Stimulated activated CD4-positive, alpha-beta T cell treated with anti-CD3 and anti-CD28 coated beads, TNF-alpha, amount 100 ng/mL, for 1 hour (primary cell): ENCODE data around the gene HSFX3.
"Not testable (repeated sequence)": the region's sequence is repeated elsewhere in the genome, so short reads cannot be mapped to it uniquely, and the experiment has no call there.

Experiments used
- DNase-seq, 3 donors: peaks; one replicate each; pipeline ENCODE4 v3.0.0-alpha.2; 2020; ENCODE audit warnings: low read depth in 3 of 3, low spot score in 1 of 3

Gene HSFX3

DNA sequence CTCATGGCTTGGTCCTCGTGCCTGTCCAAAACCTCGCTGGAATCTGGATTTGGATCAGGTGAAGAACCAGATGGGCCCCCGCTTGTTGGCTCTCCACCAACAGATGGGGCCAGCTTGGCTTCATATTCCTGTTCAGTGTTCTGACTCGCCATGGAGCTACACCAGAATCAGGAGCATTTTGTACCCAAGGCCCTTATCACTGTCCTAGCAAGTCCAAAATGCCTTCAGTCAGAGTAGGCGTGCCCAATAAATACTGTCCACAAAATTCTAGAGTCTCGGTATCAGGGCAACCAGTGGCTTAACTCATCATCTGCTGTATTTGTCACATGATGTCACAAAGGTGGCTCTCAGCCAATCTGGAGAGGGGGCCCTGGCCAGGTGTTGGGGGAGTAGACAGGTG lies at the start of gene HSFX3:
HSFX3 (minus strand) TSS at position 224 of the 400 bp plus-strand sequence; CDS start at position 152, 72 bp downstream.
- not testable (repeated sequence) for DNase-seq

GRCh38 chrX:149598603-149599002 lies 48.9 kb upstream of the HSFX3 start:
- not testable (repeated sequence) for DNase-seq

DNA sequence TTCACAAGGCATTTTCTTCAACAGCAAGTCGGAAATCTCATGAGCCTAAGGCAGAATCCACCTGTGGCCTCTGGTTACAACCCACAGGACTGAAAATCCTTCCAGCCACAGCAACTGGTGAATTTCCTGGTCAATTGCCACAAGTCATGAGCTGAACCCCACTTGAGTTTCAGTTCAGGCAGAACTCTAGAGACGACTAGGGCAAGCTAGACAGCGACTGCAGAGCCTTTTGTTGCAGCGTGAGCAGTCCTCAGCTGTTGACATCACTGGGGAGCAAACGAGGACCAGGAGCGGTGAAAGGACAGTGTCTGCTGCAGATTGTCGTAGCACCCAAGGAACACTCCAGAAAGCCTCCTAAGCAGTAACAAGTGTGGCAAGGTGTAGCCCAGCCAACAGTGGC lies 46.2 kb upstream of the HSFX3 start:
- not testable (repeated sequence) for DNase-seq

DNA sequence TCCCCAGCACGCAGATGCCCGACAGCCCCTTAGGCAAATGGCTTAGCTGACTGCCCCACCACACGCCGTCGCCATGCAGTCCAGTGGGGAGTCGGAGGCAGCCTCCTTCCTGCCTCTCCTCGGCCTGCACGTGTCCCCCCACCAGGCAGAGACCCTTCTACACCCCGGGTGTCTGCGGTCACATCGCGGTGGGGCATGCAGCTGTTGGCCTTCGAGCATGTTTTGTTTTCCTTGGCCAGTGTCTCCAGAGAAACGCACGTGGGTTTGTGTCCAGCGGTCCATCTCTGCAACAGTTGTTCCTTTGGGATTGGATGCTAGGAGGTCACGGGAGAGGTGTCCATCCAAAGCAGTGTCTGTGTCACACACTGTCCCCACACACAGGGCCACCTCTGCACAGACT lies 45.5 kb upstream of the HSFX3 start, which contains the start of gene HSFX2:
HSFX2 (minus strand) TSS at position 101 of the 400 bp plus-strand sequence. CDS start 614 bp downstream, outside the sequence.
- not testable (repeated sequence) for DNase-seq

DNA sequence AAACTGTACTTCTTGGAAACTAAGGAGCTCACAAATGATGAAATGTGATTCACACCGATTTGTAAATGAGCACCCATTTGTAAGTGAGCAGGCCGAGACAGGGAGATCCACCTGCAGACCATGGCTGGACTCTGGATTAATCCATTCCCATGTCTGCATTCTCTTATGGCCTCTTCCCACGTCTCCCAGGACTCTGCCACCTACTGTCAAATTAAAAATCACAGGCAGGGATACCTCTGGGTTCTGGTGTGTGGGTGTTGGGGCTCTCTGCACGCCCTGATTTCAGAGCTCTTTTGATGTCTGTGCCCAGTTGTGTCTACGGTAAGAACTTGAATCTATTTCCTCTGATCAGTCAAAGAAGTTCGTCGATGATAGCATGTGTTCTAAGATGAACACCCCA lies 41.3 kb upstream of the HSFX3 start:
- DNase-seq: not testable (repeated sequence)

GRCh38 chrX:149587359-149587758 lies 37.6 kb upstream of the HSFX3 start, which contains the start of gene MAGEA9B:
Gene MAGEA9B, minus strand, starts transcription at chrX:149587459. Its CDS starts 4,280 bp downstream, at chrX:149583179.
- DNase-seq: not testable (repeated sequence)

DNA sequence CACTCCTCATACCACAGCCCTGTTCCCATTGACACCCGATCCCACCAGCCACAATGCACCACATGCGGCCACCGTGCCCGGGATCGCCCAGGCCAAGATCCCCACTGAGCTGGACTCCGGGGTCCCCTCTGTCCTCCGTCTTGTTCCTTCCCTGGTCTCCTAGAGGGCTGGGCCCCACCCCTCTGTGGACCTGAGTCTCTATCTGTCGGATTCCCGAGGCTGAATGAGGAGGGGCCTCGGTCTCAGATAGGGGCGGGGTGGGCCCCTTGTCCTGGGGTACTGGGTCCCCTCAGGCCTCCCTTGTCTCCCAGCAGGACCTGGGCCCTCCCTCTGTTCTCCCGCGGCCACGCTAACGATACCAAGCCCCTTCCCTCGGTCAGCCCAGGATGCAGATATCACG lies 35.9 kb upstream of the HSFX3 start:
- DNase-seq: not testable (repeated sequence)

- DNase-seq: not testable (repeated sequence)
Observed at GRCh38 chrX:149573456-149573855, 23.7 kb upstream of the HSFX3 start.

DNA sequence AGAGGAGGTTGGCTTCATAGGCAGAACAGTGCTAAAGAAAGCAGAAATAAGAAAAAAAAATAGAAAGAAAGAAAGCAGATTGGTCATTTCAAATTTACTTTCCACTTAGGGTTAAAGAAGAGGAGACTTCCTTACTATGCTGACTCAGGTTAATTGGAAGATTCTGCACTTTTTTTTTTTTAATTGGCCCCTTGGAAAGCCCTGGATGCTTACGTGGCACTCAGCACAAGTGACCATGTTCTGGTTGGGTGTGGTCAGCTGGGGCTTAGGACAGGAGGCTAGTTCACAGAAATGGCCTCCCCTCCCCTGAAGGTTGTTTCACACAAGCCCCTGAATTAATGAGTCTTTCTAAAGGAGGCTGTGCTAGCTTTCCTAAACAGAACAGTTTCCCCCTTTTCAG lies 23.0 kb upstream of the HSFX3 start:
- DNase-seq: no peak

GRCh38 chrX:149571770-149572169 lies 22.0 kb upstream of the HSFX3 start:
- no peak for DNase-seq

DNA sequence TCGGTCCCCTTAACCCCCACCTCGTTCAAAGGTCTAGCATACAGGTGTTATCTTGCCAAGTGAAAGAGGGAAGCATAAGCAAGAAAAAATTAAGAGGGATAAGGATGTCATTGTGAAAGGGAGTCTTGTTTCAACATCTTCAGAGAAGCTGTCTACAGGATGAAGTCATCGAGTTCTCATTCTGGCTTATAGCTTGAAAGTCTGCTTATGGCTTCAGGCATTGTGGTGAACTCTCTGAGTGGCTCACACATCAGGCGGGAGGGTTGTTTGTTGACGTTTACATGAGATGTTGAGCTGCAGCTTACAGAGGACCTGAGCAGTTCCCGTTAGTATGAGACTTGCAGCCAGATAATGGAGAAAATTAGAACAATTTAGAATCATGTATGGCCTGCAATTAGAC lies 20.9 kb upstream of the HSFX3 start:
- DNase-seq: no peak

GRCh38 chrX:149569770-149570169 lies 20.0 kb upstream of the HSFX3 start:
- DNase-seq: no peak

DNA sequence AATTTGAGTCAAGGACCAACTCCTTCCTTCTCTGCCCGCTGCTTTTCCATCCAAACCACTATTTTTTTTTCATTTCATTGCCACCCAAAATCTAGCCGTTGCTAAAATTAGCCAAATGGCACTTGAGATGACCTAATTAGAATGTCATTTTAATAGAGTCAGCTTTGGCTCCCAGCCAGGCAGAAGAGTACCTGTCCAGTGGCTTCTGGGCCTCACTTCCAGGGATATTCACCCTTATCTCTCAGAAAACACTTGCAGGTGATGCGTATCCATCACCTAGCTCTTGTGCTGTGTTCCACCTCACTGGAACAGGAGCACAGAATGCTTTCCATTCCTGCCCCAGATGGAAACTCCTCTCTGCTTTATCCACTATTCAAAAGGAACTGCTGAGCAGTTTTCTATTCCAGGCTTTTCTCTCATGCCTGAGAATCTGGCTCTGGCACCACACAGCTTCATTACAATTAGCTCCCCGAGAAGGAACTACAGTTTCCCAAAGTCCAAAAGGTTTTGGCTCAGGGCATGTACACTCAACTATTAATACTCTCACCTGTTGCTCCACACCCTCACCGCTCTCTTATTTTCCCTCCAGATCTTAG lies 19.1 kb upstream of the HSFX3 start:
- DNase-seq: no peak

- DNase-seq: no peak
Observed at GRCh38 chrX:149567621-149568417, 18.1 kb upstream of the HSFX3 start.

- no peak for DNase-seq
Observed at GRCh38 chrX:149563359-149563758, 13.6 kb upstream of the HSFX3 start.

- not testable (repeated sequence) for DNase-seq
Observed at GRCh38 chrX:149555251-149555650, 5.5 kb upstream of the HSFX3 start.

GRCh38 chrX:149551939-149552248 lies 2.2 kb upstream of the HSFX3 start:
- not testable (repeated sequence) for DNase-seq

- DNase-seq: not testable (repeated sequence)
Observed at GRCh38 chrX:149551245-149551938, 1.7 kb upstream of the HSFX3 start.

- not testable (repeated sequence) for DNase-seq
Observed at GRCh38 chrX:149550454-149550853, 730 bp upstream of the HSFX3 start.

GRCh38 chrX:149547782-149548181 lies 1.9 kb downstream of the HSFX3 start:
- DNase-seq: not testable (repeated sequence)

DNA sequence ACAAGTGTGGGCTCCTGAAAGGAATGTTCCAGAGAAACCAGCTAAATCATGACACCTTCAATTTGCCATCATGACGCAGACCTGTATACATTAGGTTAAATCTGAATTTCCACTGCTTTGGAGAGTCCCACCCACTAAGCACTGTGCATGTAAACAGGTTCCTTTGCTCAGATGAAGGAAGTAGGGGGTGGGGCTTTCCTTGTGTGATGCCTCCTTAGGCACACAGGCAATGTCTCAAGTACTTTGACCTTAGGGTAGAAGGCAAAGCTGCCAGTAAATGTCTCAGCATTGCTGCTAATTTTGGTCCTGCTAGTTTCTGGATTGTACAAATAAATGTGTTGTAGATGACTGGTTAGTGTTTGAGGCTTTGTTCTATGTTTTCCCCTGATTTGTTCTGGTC lies 2.8 kb downstream of the HSFX3 start:
- not testable (repeated sequence) for DNase-seq
